ENCODE results near the gene PCSK7. TPM values are rescaled to one million over a fixed set of nuclear protein-coding genes. Genes with fewer than 3 reads are reported as not detected.

PCSK7 gene
- total and polyA plus RNA-seq, 4 donors = 7.3 to 32.3 (median 16.2) TPM

- H3K4me3 ChIP-seq (ENCODE audit: low read depth in 1 of 3, low read length in 3 of 3) = no peak overlapping the region
- H3K36me3 ChIP-seq (ENCODE audit: control insufficient read depth in 4 of 4, insufficient read depth in 3 of 4, low read depth in 1 of 4, low read length in 3 of 4) = peaks cover 6 to 35% (median 14%) of the 10 kb centered on the region in 4 donors
- DNase-seq (ENCODE audit: low spot score) = no peak
- no peaks in the 10 kb centered on the region for H3K4me1 ChIP-seq (ENCODE audit: control insufficient read depth in 4 of 4, insufficient read depth in 4 of 4, low read length in 3 of 4)
- no peaks in the 10 kb centered on the region for H3K27me3 ChIP-seq (ENCODE audit: control insufficient read depth in 4 of 4, insufficient read depth in 4 of 4, low read length in 3 of 4)
- TF ChIP-seq RAD21 (IDR thresholded peaks at IDR 0.05) (no peak), JUND (IDR thresholded peaks at IDR 0.05) (no peak), GABPA (IDR thresholded peaks at IDR 0.05 in 1 of 2, conservative IDR thresholded peaks at IDR 0.05 in 1 of 2) (no peak), HNF4G (IDR thresholded peaks at IDR 0.05) (no peak), REST (IDR thresholded peaks at IDR 0.05) (no peak)
- no peaks in the 10 kb centered on the region for H3K9me3 ChIP-seq (ENCODE audit: control insufficient read depth in 4 of 4, low read length in 3 of 4)
- H3K9ac ChIP-seq (ENCODE audit: low read depth in 1 of 2, low read length in 2 of 2) = no peak overlapping the region
- H3K27ac ChIP-seq (ENCODE audit: low read depth in 1 of 2, low read length in 2 of 2) = no peak overlapping the region
- WGBS = 94% methylated on average over 19 of the region's 19 CpGs
Observed at GRCh38 chr11:117195761-117196160, 36.1 kb downstream of the PCSK7 start.

- TF ChIP-seq FOXA2 (IDR thresholded peaks at IDR 0.05) (no peak), ATF3 (IDR thresholded peaks at IDR 0.05) (no peak), TAF1 (conservative IDR thresholded peaks at IDR 0.05) (no peak), FOXA1 (IDR thresholded peaks at IDR 0.05) (no peak), GABPA (IDR thresholded peaks at IDR 0.05 in 1 of 2, conservative IDR thresholded peaks at IDR 0.05 in 1 of 2) (no peak), HNF4A (conservative IDR thresholded peaks at IDR 0.05) (no peak), CTCF (IDR thresholded peaks at IDR 0.05; ENCODE audit: low read depth, low read length, missing input control) (no peak), YY1 (IDR thresholded peaks at IDR 0.05) (no peak), RXRA (IDR thresholded peaks at IDR 0.05) (no peak), SP1 (IDR thresholded peaks at IDR 0.05) (no peak), ZBTB33 (IDR thresholded peaks at IDR 0.05) (no peak), MAX (IDR thresholded peaks at IDR 0.05) (no peak), RAD21 (IDR thresholded peaks at IDR 0.05) (no peak)
- no peak for DNase-seq (ENCODE audit: low spot score)
- Histone ChIP-seq H3K9ac (ENCODE audit: low read depth in 1 of 2, low read length in 2 of 2) (no peak overlapping the region), H3K9me3 (ENCODE audit: control insufficient read depth in 4 of 4, low read length in 3 of 4) (no peaks in the 10 kb centered on the region), H3K27me3 (ENCODE audit: control insufficient read depth in 4 of 4, insufficient read depth in 4 of 4, low read length in 3 of 4) (no peaks in the 10 kb centered on the region), H3K27ac (ENCODE audit: low read depth in 1 of 2, low read length in 2 of 2) (no peak overlapping the region), H3K36me3 (ENCODE audit: control insufficient read depth in 4 of 4, insufficient read depth in 3 of 4, low read depth in 1 of 4, low read length in 3 of 4) (peaks cover 6 to 40% (median 16%) of the 10 kb centered on the region in 4 donors), H3K4me1 (ENCODE audit: control insufficient read depth in 4 of 4, insufficient read depth in 4 of 4, low read length in 3 of 4) (no peaks in the 10 kb centered on the region), H3K4me3 (ENCODE audit: low read depth in 1 of 3, low read length in 3 of 3) (no peak overlapping the region)
- WGBS = 88% methylated on average over 4 of the region's 4 CpGs
Observed at GRCh38 chr11:117195258-117195657, 36.6 kb downstream of the PCSK7 start.
